Right hindlimb (tissue), 1 donor: ENCODE measurements around the gene EN2.

Experiments
- DNase-seq: peaks from one replicate; pipeline ENCODE4 v3.0.0-alpha.2; 2018

The EN2 gene

GRCh38 chr7:155458111-155458877, at the start of gene EN2:
EN2 (plus strand) TSS chr7:155458129; CDS start chr7:155458378, 249 bp downstream.
- no peak for DNase-seq

- no peak for DNase-seq
These were observed 49.0 kb upstream of the EN2 start for GRCh38 chr7:155408651-155409586.

GRCh38 chr7:155409980-155410379, 47.9 kb upstream of the EN2 start:
- no peak for DNase-seq

GRCh38 chr7:155410431-155410830, 47.5 kb upstream of the EN2 start:
- no peak for DNase-seq

- no peak for DNase-seq
These were observed 46.1 kb upstream of the EN2 start for GRCh38 chr7:155411718-155412415.

- DNase-seq = peak; percentile 33
These were observed 45.3 kb upstream of the EN2 start for GRCh38 chr7:155412416-155413253.

GRCh38 chr7:155414547-155415492, 43.1 kb upstream of the EN2 start:
- DNase-seq = no peak

- no peak for DNase-seq
These were observed 41.1 kb upstream of the EN2 start for GRCh38 chr7:155416646-155417380.

- no peak for DNase-seq
These were observed 39.6 kb upstream of the EN2 start for GRCh38 chr7:155418304-155418703.

- no peak for DNase-seq
These were observed 38.8 kb upstream of the EN2 start for GRCh38 chr7:155418941-155419755.

GRCh38 chr7:155420116-155420515, 37.8 kb upstream of the EN2 start:
- DNase-seq = no peak

- no peak for DNase-seq
These were observed 35.8 kb upstream of the EN2 start for GRCh38 chr7:155422151-155422550.

GRCh38 chr7:155422599-155423336, 35.2 kb upstream of the EN2 start:
- DNase-seq = no peak

GRCh38 chr7:155423337-155424285, 34.3 kb upstream of the EN2 start:
- no peak for DNase-seq

- no peak for DNase-seq
These were observed 33.5 kb upstream of the EN2 start for GRCh38 chr7:155424301-155425010.

GRCh38 chr7:155425011-155425340, 33.0 kb upstream of the EN2 start:
- DNase-seq = no peak

- DNase-seq = no peak
These were observed 32.0 kb upstream of the EN2 start for GRCh38 chr7:155425887-155426286.
